ENCODE measurements around the gene CDH3.
A peak's percentile ranks its signal among the peaks of the same experiment; 100 is the strongest.

The CDH3 gene

GRCh38 chr16:68652659-68653058, 7.5 kb downstream of the CDH3 start:
- no peak for DNase-seq

GRCh38 chr16:68655806-68656205, 10.7 kb downstream of the CDH3 start:
- DNase-seq: no peak

GRCh38 chr16:68656751-68657150, 11.6 kb downstream of the CDH3 start:
- DNase-seq: no peak

DNA sequence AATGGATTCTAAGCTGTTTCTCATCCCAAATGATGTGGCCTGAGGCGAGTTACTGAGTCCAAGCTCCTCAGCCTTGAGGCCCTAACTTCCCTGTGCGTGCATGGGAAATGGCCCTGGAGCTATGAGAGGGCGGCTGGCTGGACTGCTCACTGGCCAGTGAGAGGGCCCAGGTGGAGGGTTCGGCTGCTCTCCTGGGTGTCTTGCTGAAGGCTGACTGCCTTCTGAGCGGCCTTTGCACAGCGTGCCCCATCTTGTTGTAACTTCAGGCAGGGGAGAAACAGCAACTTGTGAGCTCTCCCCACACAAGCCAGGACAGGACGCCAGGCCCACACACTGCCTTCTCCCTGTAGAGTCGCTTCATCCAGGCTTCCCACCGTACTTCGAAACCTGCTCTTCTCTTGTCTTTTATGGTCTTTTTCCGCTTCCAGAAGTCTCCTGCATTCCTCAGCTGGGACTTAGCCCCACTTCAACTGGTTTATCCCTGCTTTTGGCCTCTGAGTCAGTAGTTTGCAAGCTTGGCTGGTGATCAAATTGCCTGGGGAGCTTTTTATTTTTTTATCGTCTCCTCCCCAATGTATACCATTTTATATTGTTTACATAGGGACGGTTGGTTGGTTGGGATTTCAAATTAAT, 13.3 kb downstream of the CDH3 start:
- no peak for DNase-seq

DNA sequence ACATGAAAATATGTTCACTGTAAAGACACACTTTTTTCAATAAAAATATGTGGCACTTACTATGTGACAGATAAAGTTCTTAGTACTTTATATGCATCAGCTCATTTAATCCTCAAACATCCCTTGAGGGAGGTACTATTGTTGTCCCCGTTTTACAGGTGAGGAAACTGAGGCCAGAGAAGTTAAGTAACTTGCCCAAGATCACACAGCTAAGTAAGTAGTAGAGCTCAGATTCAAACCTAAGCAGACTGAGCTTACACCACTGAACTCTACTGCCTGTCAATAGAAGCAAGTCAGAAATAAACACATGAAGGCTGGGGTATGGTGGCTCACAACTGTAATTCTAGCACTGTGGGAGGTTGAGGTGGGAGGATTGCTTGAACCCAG, 13.9 kb downstream of the CDH3 start:
- no peak for DNase-seq

DNA sequence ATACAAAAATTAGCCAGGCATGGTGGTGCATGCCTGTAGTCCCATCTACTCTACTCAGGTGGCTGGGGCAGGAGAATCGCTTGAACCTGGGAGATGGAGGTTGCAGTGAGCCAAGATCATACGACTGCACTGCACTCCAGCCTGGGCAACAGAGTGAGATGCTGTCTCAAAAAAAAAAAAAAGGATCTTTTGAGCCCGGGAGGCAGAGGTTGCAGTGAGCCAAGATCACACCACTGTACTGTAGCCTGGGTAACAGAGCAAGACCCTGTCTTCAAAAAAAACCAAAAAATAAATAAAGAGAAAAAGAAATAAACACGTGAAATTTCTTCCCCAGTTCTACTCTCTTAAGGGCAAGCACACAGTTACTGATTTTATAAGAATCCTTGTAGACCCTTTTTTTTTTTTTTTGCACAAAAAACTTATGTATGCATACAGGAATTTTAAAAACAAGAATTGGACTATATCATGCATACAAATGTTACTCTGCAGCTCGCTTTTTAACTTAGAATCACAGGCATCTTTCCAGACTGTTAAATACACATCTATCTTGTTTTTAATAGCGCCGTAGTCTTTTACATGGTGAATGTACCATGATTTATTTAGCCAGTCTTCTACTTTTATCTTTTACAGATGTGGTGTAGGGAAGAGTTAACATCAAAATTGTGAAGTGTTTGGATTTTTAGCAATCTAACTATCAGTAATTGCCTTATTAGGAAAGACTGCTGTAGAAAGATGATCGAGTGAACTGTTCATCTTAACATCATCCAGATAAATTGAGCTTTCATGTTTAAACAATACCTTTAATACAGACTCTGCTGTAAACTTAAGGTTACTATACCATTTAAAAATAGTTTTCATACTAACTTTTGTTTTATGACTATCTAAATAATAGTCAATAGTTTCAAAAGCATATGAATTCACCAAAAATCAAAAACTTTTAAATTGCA, 14.6 kb downstream of the CDH3 start:
- no peak for DNase-seq

- no peak for DNase-seq
These were observed 15.3 kb downstream of the CDH3 start for GRCh38 chr16:68660359-68660795.

- DNase-seq: no peak
These were observed 16.9 kb downstream of the CDH3 start for GRCh38 chr16:68662035-68662434.

DNA sequence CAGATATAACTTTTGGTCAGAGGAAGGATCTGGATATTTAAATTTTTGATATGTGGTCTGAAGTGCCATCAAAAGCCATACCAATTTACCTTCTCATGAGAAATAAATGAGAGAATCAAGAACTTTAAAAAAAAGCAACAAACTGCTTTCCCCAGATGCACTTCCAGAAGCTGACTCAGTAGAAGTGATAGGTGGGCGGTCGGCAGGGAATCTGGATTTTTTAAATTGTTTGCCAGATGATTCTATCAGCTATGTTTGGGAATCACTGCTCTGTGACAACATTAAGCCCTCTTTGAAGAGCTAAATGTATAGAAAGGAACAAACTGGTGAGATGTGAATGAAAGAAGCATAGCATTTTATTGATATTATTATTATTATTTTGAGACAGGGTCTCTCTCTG, 19.2 kb downstream of the CDH3 start:
- DNase-seq: no peak

DNA sequence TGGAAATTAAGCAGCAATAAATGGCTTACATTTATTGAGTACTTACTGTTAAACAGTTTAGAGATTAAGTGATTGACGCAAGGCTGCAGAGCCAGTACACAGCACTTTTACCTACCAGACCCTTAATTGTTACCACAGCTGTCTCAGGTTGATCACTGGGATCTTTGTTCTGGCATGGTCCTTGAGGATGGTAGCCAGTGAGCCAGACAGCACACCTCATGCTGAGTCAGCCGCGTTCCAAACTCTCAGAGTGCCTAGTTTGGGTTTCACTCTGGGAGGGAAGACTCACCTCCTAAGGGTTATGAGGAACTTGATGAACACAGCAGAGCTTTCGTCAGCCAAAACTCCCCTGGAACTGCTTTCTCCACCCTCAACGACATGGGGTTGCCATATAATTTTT, 20.4 kb downstream of the CDH3 start:
- no peak for DNase-seq

DNA sequence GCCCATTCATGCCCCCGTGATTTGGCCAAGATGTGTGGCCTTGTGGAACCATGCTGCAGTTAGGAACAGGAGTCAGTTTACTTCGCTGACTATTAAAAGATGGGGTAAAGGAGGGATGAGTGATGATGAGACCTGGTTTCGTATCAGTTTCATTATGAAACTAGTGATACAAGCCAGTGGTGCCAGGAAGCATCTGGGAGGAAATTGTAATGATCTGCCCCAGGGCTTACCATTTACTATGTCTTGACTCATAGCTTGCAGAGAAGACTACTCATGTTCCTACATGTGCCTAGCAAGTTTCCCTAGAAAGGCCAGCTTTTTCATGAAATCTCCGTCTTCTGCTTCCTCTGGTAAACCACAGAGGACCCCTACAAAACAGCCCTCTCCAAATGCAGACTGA, 23.2 kb downstream of the CDH3 start:
- DNase-seq: no peak

DNA sequence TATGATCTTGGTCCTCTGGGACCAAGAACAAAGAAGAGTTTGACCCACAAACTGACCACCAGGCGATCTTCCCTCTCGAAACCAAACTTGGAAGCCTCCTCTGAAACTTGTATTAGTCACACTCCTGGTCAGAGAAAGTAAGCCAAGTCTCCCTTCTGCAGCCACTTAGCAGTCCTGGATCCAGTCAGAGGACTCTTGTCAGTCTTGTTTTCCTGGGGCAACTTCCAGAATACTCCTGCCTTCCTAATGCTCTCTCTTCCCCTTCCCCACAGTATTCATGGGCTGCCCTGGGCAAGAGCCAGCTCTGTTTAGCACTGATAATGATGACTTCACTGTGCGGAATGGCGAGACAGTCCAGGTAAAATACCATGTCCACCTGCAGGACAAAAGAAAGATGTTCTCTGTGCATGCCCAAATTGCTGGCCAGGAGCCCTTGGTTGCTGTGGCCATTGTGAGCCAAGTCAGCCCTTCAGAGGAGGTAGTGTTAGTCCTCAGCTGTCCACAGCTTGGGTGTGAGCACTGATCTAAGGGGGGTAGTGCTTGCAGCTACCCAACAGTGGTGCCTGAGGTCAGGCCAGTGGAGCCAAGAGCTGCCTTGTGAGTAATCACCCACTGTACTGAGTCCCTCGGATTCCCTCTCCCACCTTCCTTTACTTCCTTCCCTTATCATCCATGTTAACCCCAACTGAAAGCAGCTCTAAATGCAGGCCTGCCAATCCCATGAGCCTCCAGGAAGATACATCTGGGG, 31.2 kb downstream of the CDH3 start:
- no peak for DNase-seq

DNA sequence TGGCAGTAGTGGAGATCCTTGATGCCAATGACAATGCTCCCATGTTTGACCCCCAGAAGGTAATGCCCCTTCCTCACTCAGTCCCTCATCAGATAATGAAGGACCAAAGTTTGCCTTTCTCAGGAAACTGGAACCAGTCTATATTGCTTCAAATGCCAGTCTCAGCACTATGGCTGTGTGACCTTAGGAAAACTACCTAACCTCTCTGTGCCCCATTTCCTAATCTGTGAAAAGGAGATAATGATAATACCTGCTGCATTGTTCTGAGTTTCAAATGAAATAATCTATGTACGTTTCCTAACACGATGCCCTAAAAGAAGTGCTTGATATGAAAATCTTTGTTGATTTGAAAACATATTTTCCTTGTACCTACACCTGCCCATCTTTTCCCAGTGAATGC, 35.9 kb downstream of the CDH3 start:
- no peak for DNase-seq

- no peak for DNase-seq
These were observed 40.8 kb downstream of the CDH3 start for GRCh38 chr16:68685685-68686478.

- no peak for DNase-seq
These were observed 41.8 kb downstream of the CDH3 start for GRCh38 chr16:68686905-68687304.

- DNase-seq: no peak
These were observed 44.8 kb downstream of the CDH3 start for GRCh38 chr16:68689921-68690320.

DNA sequence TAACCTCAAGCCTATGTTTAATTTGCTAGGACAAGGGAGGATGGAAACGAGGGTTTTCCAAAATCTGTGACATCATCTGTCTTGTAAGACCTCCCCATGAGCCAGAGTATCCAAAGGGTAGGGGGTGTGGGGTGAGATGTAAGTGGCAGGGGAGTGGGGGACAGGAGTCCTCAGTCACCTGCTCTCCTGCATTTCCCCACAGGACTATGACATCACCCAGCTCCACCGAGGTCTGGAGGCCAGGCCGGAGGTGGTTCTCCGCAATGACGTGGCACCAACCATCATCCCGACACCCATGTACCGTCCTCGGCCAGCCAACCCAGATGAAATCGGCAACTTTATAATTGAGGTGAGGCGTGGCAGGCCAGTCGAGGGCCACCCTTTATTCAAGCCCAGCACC, 50.5 kb downstream of the CDH3 start:
- no peak for DNase-seq

DNA sequence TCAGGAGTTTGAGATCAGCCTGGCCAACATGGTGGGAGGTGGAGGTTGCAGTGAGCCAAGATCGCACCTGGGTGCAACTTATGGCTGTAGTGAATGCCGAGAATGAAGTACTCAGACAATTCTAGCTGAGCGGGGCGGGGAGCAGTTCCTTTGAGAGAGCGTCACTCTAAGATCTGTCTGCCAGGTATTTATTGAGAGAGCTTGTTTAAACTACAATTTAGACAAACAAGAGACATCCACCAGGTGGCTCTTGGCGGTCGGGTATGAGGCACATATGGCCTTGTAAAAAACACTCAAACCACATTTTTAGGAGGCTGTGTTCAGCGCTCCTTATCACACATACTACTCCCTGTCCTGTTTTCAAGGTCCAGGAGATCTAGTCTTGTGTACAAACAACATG, 51.4 kb downstream of the CDH3 start:
- DNase-seq: no peak

DNA sequence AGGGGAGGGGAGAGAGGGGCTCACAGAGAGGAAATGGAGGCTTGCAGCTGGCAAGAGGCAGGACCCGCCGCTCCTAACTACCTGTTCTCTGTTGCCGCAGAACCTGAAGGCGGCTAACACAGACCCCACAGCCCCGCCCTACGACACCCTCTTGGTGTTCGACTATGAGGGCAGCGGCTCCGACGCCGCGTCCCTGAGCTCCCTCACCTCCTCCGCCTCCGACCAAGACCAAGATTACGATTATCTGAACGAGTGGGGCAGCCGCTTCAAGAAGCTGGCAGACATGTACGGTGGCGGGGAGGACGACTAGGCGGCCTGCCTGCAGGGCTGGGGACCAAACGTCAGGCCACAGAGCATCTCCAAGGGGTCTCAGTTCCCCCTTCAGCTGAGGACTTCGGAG, 53.0 kb downstream of the CDH3 start:
- DNase-seq: no peak

DNA sequence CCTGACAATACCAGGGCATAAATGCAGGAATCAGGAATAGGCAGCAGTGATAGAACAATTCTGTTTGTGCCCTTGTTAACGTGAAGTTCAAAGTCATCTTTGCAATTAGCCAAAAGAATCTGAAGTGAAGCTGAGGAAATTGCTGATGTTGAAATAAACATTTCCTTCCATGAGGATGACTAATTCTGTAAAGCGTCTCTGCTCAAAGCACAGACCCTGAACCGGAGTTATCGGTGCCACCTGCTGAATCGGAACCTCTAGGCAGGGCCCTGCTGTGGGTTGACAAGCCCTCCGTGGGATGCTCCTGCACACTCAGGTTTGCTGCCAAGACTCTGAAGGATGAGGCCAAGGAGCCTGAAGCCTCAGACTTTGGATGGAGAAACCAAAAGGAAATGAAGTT, 55.0 kb downstream of the CDH3 start:
- DNase-seq: no peak

DNA sequence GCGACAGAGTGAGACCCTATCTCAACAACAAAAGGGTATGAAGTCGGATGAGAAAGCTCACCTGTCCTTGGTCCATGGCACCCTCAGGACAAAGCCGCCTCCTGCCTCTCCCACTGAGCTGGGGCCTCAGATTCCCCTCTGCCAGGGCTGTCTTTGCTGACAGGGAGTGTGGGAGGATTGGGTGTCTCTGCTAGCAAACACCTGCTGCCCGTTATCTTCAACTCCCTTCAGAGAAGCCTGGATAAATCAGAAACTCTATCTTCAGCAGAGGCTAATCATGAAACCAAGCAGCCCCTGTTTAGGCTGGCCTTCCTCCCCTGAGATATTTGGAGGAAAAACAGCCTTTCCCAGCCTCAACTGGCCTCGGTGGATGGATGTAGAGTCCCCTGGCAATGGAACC, 55.7 kb downstream of the CDH3 start:
- no peak for DNase-seq

GRCh38 chr16:68704232-68704867, 59.2 kb downstream of the CDH3 start:
- peak; percentile 49 to 54 for DNase-seq

Measured in CD4-positive, alpha-beta T cell treated with Interleukin-4 for 1 hour (primary cell).